Ascending aorta (tissue), 2 donors: Measurements from ENCODE around the gene IL1A. TPM values are rescaled to one million over a fixed set of nuclear protein-coding genes. Genes with fewer than 3 reads are reported as not detected.

Source experiments
- DNase-seq, 2 donors: peaks; one replicate each; pipeline ENCODE4 v3.0.0-alpha.2; 2019; ENCODE audit warnings: low spot score in 2 of 2
- H3K27ac ChIP-seq, 2 donors: fragments of 200-600 bp; sonication (generic); one replicate each; pipeline ENCODE4 v1.5.1; 2016 to 2017; ENCODE audit warnings: mild to moderate bottlenecking in 1 of 2
- H3K27me3 ChIP-seq: fragments of 200-600 bp; sonication (generic); one replicate; pipeline ENCODE4 v1.5.1; 2017
- H3K36me3 ChIP-seq, 2 donors: fragments of 200-600 bp; sonication (generic); one replicate each; pipeline ENCODE4 v1.5.1; 2016
- H3K4me1 ChIP-seq, 2 donors: fragments of 200-600 bp; sonication (generic); one replicate each; pipeline ENCODE4 v1.5.1; 2016 to 2017; ENCODE audit warnings: mild to moderate bottlenecking in 1 of 2
- H3K4me3 ChIP-seq, 2 donors: fragments of 200-600 bp; sonication (generic); one replicate each; pipeline ENCODE4 v1.5.1; 2016 to 2017; ENCODE audit warnings: mild to moderate bottlenecking in 1 of 2
- H3K9me3 ChIP-seq, 2 donors: fragments of 200-600 bp; sonication (generic); one replicate each; pipeline ENCODE4 v1.5.1; 2016
- intact Hi-C: fragments of 100-400 bp; cut with DNase I; formaldehyde crosslinking; loops from one replicate; pipeline ENCODE4 v1.15.1; 2023
- total RNA-seq: library from RNA; depleted of rRNA; stranded (reverse); fragments of >200 nt; gene quantifications from one replicate; pipeline ENCODE4 v1.1.0, GENCODE V29; 2016
- TF ChIP-seq, protein P1 (sequence below), 3 experiments: fragments of 200-600 bp in 2 of 3; fragments of 450-650 bp in 1 of 3; sonication (generic) in 2 of 3; IDR thresholded peaks; one replicate each; pipeline ENCODE4 v1.5.1; 2016 to 2019; ENCODE audit warnings: antibody characterized with exemption in 3 of 3, mild to moderate bottlenecking in 1 of 3, moderate library complexity in 1 of 3

Gene IL1A
- total RNA-seq, 1 donor from 2014 or later: not detected

DNA sequence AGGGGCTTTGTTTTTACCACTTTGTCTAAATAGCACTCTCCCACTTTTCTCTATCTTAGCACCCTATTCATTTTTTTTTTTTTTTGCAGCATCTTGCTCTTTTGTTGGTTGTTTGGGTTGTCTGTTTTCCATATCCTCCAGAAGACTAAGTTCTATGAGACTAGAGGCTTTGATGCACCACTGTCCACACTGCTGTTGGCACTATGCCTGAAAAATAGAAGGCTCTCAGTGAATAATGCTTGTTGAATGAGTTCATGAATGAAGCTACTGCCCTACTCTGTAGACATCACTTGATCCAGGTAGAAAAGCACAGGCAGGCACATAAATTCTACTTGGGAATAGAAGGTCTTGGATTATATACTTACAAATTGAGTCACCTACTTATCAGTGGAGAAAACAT lies 7.3 kb downstream of the IL1A start:
- Histone ChIP-seq H3K9me3 (no peaks in the 10 kb centered on the region), H3K27me3 (no peaks in the 10 kb centered on the region), H3K4me3 (no peak overlapping the region), H3K27ac (no peak overlapping the region), H3K4me1 (no peaks in the 10 kb centered on the region), H3K36me3 (no peaks in the 10 kb centered on the region)
- DNase-seq: no peak
- intact Hi-C loops: no loop called here
- TF ChIP-seq, protein P1, sequence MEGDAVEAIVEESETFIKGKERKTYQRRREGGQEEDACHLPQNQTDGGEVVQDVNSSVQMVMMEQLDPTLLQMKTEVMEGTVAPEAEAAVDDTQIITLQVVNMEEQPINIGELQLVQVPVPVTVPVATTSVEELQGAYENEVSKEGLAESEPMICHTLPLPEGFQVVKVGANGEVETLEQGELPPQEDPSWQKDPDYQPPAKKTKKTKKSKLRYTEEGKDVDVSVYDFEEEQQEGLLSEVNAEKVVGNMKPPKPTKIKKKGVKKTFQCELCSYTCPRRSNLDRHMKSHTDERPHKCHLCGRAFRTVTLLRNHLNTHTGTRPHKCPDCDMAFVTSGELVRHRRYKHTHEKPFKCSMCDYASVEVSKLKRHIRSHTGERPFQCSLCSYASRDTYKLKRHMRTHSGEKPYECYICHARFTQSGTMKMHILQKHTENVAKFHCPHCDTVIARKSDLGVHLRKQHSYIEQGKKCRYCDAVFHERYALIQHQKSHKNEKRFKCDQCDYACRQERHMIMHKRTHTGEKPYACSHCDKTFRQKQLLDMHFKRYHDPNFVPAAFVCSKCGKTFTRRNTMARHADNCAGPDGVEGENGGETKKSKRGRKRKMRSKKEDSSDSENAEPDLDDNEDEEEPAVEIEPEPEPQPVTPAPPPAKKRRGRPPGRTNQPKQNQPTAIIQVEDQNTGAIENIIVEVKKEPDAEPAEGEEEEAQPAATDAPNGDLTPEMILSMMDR (IDR thresholded peaks at IDR 0.05): no peak

DNA sequence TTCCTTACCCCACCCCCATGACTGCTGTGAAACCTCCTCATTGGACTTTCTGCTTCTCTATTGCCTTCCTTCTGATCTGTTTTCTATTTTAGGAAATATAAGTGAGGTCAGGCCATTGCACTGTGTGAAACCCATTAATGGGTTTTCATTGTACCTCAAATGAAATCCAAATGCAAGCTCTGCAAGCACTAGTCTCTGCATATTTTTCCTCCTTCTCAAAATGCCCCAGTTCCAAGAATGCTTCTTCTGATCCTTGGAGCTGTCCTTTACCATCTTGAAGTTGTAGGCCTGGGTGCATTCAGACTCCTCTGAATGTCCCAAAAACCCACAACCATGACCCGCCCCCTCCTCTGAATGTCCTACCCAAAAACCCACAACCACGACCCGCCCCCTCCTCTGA lies 8.2 kb downstream of the IL1A start:
- TF ChIP-seq, protein P1 (IDR thresholded peaks at IDR 0.05): no peak
- no peaks in the 10 kb centered on the region for H3K27me3 ChIP-seq
- intact Hi-C loops: no loop called here
- no peak overlapping the region for H3K27ac ChIP-seq
- no peaks in the 10 kb centered on the region for H3K36me3 ChIP-seq
- DNase-seq: no peak
- H3K4me3 ChIP-seq: no peak overlapping the region
- no peaks in the 10 kb centered on the region for H3K9me3 ChIP-seq
- no peaks in the 10 kb centered on the region for H3K4me1 ChIP-seq

DNA sequence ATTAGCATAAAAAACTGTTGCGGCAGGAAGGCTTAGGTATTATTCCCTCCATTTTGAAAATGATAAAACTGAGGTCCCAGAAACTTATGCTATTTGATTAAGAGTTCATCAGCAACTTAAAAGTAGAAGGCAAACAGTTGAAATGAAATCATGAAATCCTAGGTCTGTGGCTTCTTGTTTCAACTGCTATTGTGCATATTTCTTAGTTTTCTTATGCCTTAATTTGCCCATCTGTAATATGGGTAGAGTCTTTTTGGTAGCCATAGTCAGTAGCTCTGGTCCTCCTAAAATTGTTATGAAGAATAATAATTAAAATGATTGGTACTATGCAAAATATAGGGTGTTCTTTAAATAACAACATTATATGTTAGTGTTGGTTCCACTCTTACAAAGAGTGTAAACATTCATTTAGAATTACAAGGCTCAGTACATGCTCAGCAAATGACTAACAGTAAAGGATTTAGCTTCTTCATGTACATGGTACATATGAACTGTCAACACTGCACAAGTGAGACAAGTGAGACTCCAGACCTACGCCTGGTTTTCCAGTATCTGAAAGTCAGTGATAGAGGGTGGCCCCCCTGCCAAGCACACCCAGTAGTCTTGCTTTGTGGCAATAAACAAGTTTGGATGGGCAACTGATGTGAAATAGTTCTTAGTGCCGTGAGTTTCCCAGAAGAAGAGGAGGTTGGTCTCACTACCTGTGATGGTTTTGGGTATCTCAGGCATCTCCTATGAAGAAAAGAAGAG lies 9.6 kb downstream of the IL1A start:
- H3K27ac ChIP-seq: no peak overlapping the region
- H3K36me3 ChIP-seq: no peaks in the 10 kb centered on the region
- no peaks in the 10 kb centered on the region for H3K27me3 ChIP-seq
- H3K9me3 ChIP-seq: no peaks in the 10 kb centered on the region
- TF ChIP-seq, protein P1 (IDR thresholded peaks at IDR 0.05): no peak
- no peak for DNase-seq
- intact Hi-C loops: no loop called here
- no peak overlapping the region for H3K4me3 ChIP-seq
- no peaks in the 10 kb centered on the region for H3K4me1 ChIP-seq

DNA sequence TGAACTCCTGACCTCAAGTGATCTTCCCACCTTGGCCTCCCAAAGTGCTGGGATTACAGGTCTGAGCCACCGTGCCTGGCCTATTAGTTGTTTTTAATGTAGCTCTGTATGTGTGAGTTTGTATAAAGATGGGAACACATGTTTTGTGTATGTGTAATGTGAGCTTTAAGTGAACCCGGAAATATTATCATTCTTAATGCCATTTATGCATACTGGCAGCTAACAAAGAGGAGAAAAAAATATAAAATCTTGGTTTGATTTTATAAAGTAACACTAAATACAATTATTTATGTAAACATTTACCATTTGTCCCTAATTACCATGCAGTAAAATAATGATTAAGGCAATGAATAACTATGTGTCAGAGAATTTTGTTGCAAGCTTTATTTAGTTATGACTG lies 10.7 kb downstream of the IL1A start:
- H3K9me3 ChIP-seq: no peaks in the 10 kb centered on the region
- no peak overlapping the region for H3K27ac ChIP-seq
- TF ChIP-seq, protein P1 (IDR thresholded peaks at IDR 0.05): no peak
- intact Hi-C loops: no loop called here
- H3K27me3 ChIP-seq: no peaks in the 10 kb centered on the region
- no peak overlapping the region for H3K4me3 ChIP-seq
- no peak for DNase-seq
- no peaks in the 10 kb centered on the region for H3K4me1 ChIP-seq
- no peaks in the 10 kb centered on the region for H3K36me3 ChIP-seq

DNA sequence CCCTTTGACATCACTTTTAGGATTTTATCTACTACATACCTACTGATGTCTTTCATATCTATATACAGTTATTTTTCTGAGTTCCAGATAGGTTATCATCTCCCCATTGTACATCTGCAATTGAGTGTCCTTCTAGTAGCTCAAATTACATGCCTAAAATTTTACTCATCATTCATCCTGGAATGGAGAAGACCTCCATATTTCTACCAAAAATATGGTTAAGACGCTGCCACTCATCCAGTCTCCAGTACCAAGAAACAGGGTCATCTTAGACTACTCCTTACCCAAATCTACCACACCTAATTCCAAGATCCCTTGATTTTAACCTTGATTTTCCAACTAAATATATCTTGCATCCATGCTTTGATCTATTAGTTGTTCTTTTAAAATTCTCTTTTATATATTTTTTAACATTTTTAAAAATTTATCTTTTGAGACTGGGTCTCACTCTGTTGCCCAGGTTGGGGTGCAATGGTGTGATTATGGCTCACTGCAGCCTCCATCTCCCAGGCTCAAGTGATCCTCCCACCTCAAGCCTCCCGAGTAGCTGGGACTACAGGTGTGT lies 11.3 kb downstream of the IL1A start:
- Histone ChIP-seq H3K27me3 (no peaks in the 10 kb centered on the region), H3K27ac (no peak overlapping the region), H3K9me3 (no peaks in the 10 kb centered on the region), H3K4me1 (no peaks in the 10 kb centered on the region), H3K4me3 (no peak overlapping the region), H3K36me3 (no peaks in the 10 kb centered on the region)
- intact Hi-C loops: no loop called here
- no peak for DNase-seq
- TF ChIP-seq, protein P1 (IDR thresholded peaks at IDR 0.05): no peak
